Skeletal muscle satellite cell (primary cell): ENCODE data around the gene EVI5.

ENCODE experiments used
- H3K27me3 ChIP-seq: 2 replicates; pipeline ENCODE4 v1.7.0; 2013; ENCODE audit warnings: low read length; ENCODE audit not compliant: control insufficient read depth, insufficient read depth
- H3K36me3 ChIP-seq: 2 replicates; pipeline ENCODE4 v1.7.0; 2013; ENCODE audit warnings: mild to moderate bottlenecking, control low read depth, low read length; ENCODE audit not compliant: insufficient read depth
- H3K4me1 ChIP-seq: 2 replicates; pipeline ENCODE4 v1.7.0; 2013; ENCODE audit warnings: low read length; ENCODE audit not compliant: control insufficient read depth, insufficient read depth
- H3K4me2 ChIP-seq: 2 replicates; pipeline ENCODE4 v1.7.0; 2013; ENCODE audit warnings: mild to moderate bottlenecking, low read length
- H3K4me3 ChIP-seq: 2 replicates; pipeline ENCODE4 v1.7.0; 2013; ENCODE audit warnings: low read length
- H3K9ac ChIP-seq: 2 replicates; pipeline ENCODE4 v1.7.0; 2013; ENCODE audit warnings: mild to moderate bottlenecking, low read depth, low read length, moderate library complexity
- H3K9me3 ChIP-seq: replicated peaks from 2 replicates; pipeline ENCODE4 v1.7.0; 2013; ENCODE audit warnings: mild to moderate bottlenecking, control low read depth, low read length

EVI5 gene

DNA sequence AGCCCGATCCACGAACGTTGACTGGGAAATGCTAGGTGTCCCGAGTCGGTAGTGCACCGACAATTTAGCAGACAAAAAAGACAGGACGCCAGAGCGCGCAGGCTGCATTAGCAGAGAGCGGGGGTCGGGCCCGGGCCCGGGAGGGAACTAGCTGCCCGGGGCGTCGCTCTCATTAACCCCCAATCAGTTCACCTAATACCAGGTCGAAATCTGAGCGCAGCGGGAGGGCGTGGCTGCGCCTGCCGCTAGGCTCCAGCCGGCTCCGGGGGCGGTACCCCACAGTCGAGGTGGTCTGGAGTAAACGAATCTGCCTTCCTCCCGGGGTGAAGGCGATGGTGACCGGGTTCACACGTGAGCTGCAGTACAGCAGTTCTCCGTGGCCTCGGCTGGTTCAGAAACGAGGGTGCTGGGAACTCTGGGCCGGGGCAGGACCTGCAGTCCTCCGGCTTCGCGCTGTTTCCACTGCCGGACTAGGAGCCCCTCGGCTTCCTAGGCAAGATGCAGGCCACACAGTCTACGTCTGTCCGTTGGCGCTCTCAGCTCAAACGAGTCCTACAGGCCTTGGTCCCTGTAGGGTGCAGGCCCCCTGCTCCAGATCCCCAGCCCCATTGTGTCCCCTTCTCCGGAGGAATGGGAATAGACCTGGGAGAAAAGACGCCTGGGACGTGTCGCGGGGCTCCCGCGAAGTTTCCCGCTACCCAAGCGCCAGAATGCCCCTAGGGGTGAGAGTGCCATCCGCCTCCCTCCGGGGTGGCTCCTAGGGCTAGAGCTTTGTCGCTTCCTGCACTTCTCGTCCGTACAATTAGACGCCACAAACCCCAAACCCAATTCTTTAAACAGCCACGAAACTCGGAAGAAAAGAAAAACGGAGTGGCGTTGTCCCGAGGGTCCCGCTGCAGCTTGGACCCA lies 300.2 kb downstream of the EVI5 start:
- H3K9ac ChIP-seq, result no peak overlapping the region
- peak overlapping the region; percentile 67 for H3K4me3 ChIP-seq
- peaks cover 52% of the 10 kb centered on the region for H3K4me1 ChIP-seq
- no peaks in the 10 kb centered on the region for H3K9me3 ChIP-seq
- H3K4me2 ChIP-seq, result peak overlapping the region; percentile 91
- H3K27me3 ChIP-seq, result peaks cover 95% of the 10 kb centered on the region
- no peaks in the 10 kb centered on the region for H3K36me3 ChIP-seq

GRCh38 chr1:92483610-92484471 lies 301.1 kb downstream of the EVI5 start:
- peaks cover 52% of the 10 kb centered on the region for H3K4me1 ChIP-seq
- H3K4me3 ChIP-seq, result peak overlapping the region; percentile 51
- no peaks in the 10 kb centered on the region for H3K36me3 ChIP-seq
- no peak overlapping the region for H3K9ac ChIP-seq
- H3K9me3 ChIP-seq, result no peaks in the 10 kb centered on the region
- H3K27me3 ChIP-seq, result peaks cover 97% of the 10 kb centered on the region
- H3K4me2 ChIP-seq, result peak overlapping the region; percentile 91

GRCh38 chr1:92482665-92483609 lies 302.0 kb downstream of the EVI5 start:
- H3K36me3 ChIP-seq, result no peaks in the 10 kb centered on the region
- H3K9ac ChIP-seq, result no peak overlapping the region
- peaks cover 97% of the 10 kb centered on the region for H3K27me3 ChIP-seq
- no peaks in the 10 kb centered on the region for H3K9me3 ChIP-seq
- peak overlapping the region; percentile 61 for H3K4me3 ChIP-seq
- H3K4me2 ChIP-seq, result peak overlapping the region; percentile 91
- peaks cover 52% of the 10 kb centered on the region for H3K4me1 ChIP-seq

- Histone ChIP-seq H3K4me1 (peaks cover 52% of the 10 kb centered on the region), H3K9ac (no peak overlapping the region), H3K4me2 (peak overlapping the region; percentile 91), H3K36me3 (no peaks in the 10 kb centered on the region), H3K4me3 (peak overlapping the region; percentile 61), H3K27me3 (peaks cover 95% of the 10 kb centered on the region), H3K9me3 (no peaks in the 10 kb centered on the region)
These were observed 302.8 kb downstream of the EVI5 start for GRCh38 chr1:92481971-92482664.

DNA sequence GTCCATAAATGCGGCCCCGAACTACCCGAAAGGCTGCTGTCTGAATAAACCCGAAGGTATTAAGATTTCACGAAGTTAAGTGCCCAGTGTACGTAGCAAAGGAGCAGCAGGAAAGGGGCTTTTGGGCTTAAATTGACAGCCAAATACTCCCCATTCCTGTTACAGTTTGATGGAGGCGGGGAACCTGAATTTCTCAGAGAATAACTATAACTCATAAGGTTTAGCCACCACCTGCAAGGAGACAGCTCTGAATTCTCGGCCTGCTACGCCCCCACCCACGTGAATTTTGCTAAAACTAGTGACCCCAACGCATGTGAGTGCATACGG lies 303.3 kb downstream of the EVI5 start:
- H3K9me3 ChIP-seq, result no peaks in the 10 kb centered on the region
- H3K36me3 ChIP-seq, result no peaks in the 10 kb centered on the region
- H3K4me1 ChIP-seq, result peaks cover 52% of the 10 kb centered on the region
- no peak overlapping the region for H3K9ac ChIP-seq
- peaks cover 95% of the 10 kb centered on the region for H3K27me3 ChIP-seq
- H3K4me3 ChIP-seq, result no peak overlapping the region
- peak overlapping the region; percentile 91 for H3K4me2 ChIP-seq

GRCh38 chr1:92480813-92481598 lies 303.9 kb downstream of the EVI5 start:
- peak overlapping the region; percentile 39 for H3K4me3 ChIP-seq
- H3K9me3 ChIP-seq, result no peaks in the 10 kb centered on the region
- no peak overlapping the region for H3K9ac ChIP-seq
- H3K4me2 ChIP-seq, result peak overlapping the region; percentile 56
- no peaks in the 10 kb centered on the region for H3K36me3 ChIP-seq
- peaks cover 98% of the 10 kb centered on the region for H3K27me3 ChIP-seq
- H3K4me1 ChIP-seq, result peaks cover 50% of the 10 kb centered on the region

DNA sequence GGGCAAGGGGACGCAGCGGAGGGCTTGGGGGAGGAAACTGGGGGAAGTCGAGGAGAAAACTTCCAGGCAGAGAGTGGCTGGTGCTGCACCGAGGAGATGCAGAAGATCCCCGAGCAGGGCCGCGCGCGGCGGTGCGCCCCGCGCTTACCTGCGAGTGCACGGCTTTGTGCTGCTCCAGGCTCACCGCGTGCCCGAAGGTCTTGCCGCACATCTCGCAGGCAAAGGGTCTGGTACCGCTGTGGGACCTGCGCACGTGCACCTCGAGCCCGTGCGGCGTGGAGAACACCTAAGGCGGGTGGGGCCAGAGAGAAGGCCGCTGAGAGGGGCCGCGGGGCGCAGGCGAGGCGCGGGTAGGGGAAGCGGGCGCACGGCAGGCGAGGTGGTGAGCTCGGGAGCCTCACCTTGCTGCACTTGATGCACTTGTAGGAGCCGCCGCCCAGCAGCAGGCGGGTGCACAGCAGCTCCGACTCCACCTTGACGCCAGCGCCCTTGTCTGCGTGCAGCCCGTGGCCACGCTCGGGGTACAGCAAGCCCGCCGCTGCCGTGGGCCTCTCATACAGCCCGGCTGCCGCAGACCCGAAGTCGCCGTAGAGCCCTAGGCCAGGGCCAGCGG lies 304.6 kb downstream of the EVI5 start:
- Histone ChIP-seq H3K27me3 (peaks cover 97% of the 10 kb centered on the region), H3K4me2 (peak overlapping the region; percentile 56), H3K4me3 (peak overlapping the region; percentile 39), H3K4me1 (peaks cover 43% of the 10 kb centered on the region), H3K9ac (no peak overlapping the region), H3K36me3 (no peaks in the 10 kb centered on the region), H3K9me3 (no peaks in the 10 kb centered on the region)

GRCh38 chr1:92479587-92479986 lies 305.3 kb downstream of the EVI5 start:
- Histone ChIP-seq H3K4me1 (peaks cover 36% of the 10 kb centered on the region), H3K4me2 (no peak overlapping the region), H3K27me3 (peaks cover 97% of the 10 kb centered on the region), H3K9me3 (no peaks in the 10 kb centered on the region), H3K4me3 (no peak overlapping the region), H3K36me3 (no peaks in the 10 kb centered on the region), H3K9ac (no peak overlapping the region)

DNA sequence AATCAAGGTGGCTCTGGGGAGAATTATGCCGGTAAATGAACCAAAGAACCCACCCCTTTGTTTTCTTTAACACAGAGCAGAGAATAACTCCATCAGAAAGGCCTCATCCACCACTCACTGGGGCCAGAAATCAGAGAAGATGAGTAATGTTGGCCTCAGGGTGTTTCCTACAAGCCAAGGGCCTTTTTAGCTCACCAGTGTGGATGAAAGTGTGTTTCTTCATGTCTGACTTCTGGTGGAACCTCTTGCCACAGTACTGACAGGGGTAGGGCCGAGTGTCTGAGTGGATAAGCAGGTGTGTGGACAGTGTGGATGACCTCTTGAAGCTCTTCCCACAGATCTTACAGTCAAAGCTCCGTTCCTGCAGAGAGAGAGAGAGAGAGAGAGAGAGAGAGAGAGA lies 306.5 kb downstream of the EVI5 start:
- Histone ChIP-seq H3K4me3 (no peak overlapping the region), H3K4me1 (peaks cover 24% of the 10 kb centered on the region), H3K9me3 (no peaks in the 10 kb centered on the region), H3K9ac (no peak overlapping the region), H3K36me3 (no peaks in the 10 kb centered on the region), H3K4me2 (no peak overlapping the region), H3K27me3 (peaks cover 97% of the 10 kb centered on the region)
